GM18951 (cell line): ENCODE data around the gene CKM.

Experiments
- POLR2A ChIP-seq: IDR thresholded peaks from 4 replicates; pipeline ENCODE4 v1.6.1; 2011; ENCODE audit warnings: mild to moderate bottlenecking; ENCODE audit not compliant: insufficient read length, insufficient read depth; ENCODE audit errors: extremely low read depth
- in situ Hi-C: fragments of 300-500 bp; cut with MboI; formaldehyde crosslinking; loops from one replicate; pipeline ENCODE4 v1.12.0; 2022; ENCODE audit warnings: low sequenced_read_pairs, mixed read lengths, inconsistent platforms; ENCODE audit not compliant: unreplicated experiment

Gene CKM

GRCh38 chr19:45256836-45257235 is 65.8 kb downstream of the CKM start:
- TF ChIP-seq POLR2A = no peak
- in situ Hi-C loops = no loop called here
